Measurements from ENCODE around the gene TOR1AIP2. TPM values are rescaled to one million over a fixed set of nuclear protein-coding genes. Genes with fewer than 3 reads are reported as not detected.

Gene TOR1AIP2
- total and polyA plus RNA-seq, 2 donors (not counting 3 experiments of a cell fraction or from before 2014, with no cell fraction given) = 18.6 to 101 TPM

DNA sequence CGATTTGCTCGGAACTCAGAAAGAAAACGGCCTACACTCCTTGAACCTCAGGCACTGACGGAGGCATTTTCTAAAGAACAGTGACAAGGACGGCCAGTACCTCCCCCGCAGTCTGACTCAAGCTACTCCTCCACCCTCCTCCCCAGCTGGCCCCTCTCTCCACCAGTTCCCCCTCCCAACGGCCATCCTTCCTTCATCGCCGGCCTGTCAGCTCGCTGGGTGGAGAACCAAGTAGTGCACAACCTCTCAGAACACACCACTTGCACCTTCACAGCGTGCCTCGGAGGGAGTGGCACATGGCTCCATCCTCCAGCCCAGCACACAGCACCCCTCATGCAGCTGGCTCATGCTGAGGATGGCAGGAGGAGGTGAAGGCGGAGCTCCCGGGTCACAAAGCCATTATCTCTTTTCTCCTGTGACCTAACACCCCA, 58.8 kb downstream of the TOR1AIP2 start:
- FAIRE-seq = no peak
- no peak overlapping the region for H3K4me3 ChIP-seq (replicated peaks in 1 of 3; ENCODE audit: insufficient read depth in 1 of 3, low read depth in 1 of 3, low read length in 3 of 3)
- no peaks in the 10 kb centered on the region for H3K9me3 ChIP-seq (replicated peaks; ENCODE audit: control insufficient read depth, insufficient read depth, low read length)

More for the DNA sequence above, 58.8 kb downstream of the TOR1AIP2 start:
- H3K36me3 ChIP-seq (ENCODE audit: control insufficient read depth in 2 of 2, extremely low read depth in 1 of 2, insufficient read depth in 2 of 2, low read length in 2 of 2) = no peaks in the 10 kb centered on the region
- H4K20me1 ChIP-seq (replicated peaks; ENCODE audit: control insufficient read depth, extremely low read depth, insufficient read depth, low read length) = no peaks in the 10 kb centered on the region
- no peak overlapping the region for H2AFZ ChIP-seq (ENCODE audit: low read depth, low read length)
- TF ChIP-seq MYC (IDR thresholded peaks at IDR 0.05; ENCODE audit: low read depth, low read length) (no peak), EZH2 (IDR thresholded peaks at IDR 0.05; ENCODE audit: borderline replicate concordance, low read depth, low read length, severe bottlenecking) (no peak), JUN (IDR thresholded peaks at IDR 0.05; ENCODE audit: borderline replicate concordance, insufficient read depth, insufficient read length, low read depth) (no peak), POLR2AphosphoS5 (IDR thresholded peaks at IDR 0.05; ENCODE audit: insufficient read depth, low read depth, low read length) (no peak), FOS (IDR thresholded peaks at IDR 0.05; ENCODE audit: borderline replicate concordance, insufficient read depth, low read length) (no peak), POLR2A (IDR thresholded peaks at IDR 0.05; ENCODE audit: low read depth, low read length) (no peak), GATA2 (IDR thresholded peaks at IDR 0.05; ENCODE audit: insufficient read depth, insufficient read length, low read depth, low read length) (no peak)
- TF ChIP-seq, protein P1, sequence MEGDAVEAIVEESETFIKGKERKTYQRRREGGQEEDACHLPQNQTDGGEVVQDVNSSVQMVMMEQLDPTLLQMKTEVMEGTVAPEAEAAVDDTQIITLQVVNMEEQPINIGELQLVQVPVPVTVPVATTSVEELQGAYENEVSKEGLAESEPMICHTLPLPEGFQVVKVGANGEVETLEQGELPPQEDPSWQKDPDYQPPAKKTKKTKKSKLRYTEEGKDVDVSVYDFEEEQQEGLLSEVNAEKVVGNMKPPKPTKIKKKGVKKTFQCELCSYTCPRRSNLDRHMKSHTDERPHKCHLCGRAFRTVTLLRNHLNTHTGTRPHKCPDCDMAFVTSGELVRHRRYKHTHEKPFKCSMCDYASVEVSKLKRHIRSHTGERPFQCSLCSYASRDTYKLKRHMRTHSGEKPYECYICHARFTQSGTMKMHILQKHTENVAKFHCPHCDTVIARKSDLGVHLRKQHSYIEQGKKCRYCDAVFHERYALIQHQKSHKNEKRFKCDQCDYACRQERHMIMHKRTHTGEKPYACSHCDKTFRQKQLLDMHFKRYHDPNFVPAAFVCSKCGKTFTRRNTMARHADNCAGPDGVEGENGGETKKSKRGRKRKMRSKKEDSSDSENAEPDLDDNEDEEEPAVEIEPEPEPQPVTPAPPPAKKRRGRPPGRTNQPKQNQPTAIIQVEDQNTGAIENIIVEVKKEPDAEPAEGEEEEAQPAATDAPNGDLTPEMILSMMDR (IDR thresholded peaks at IDR 0.05; ENCODE audit: extremely low read depth in 1 of 2, insufficient read depth in 1 of 2, low read depth in 1 of 2, low read length in 2 of 2) = no peak
- TF ChIP-seq, protein P2, sequence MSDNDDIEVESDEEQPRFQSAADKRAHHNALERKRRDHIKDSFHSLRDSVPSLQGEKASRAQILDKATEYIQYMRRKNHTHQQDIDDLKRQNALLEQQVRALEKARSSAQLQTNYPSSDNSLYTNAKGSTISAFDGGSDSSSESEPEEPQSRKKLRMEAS (IDR thresholded peaks at IDR 0.05; ENCODE audit: insufficient read depth, insufficient read length) = no peak
- H3K9me1 ChIP-seq (replicated peaks; ENCODE audit: control insufficient read depth, extremely low read depth, insufficient read depth, low read length) = no peaks in the 10 kb centered on the region
- H3K27me3 ChIP-seq (ENCODE audit: control insufficient read depth in 2 of 2, insufficient read depth in 2 of 2, low read length in 2 of 2) = peaks cover 0 to 6% of the 10 kb centered on the region in 2 experiments
- no peaks in the 10 kb centered on the region for H3K79me2 ChIP-seq (ENCODE audit: control insufficient read depth, insufficient read depth, low read length)
- H3K9ac ChIP-seq (replicated peaks; ENCODE audit: extremely low read depth, insufficient read depth, low read length) = no peak overlapping the region
- H3K4me2 ChIP-seq (ENCODE audit: insufficient read depth, low read length) = no peak overlapping the region
- no TSS peak for BruUV-seq (replicated peaks)
- DNase-seq (ENCODE audit: low read depth, low spot score) = no peak
- CTCF ChIA-PET = interaction anchor here (1.5 to 20.1 kb wide), 4 partner anchors 9 to 350 kb away, joined by 4 to 1591 read pairs (median 20); no protein-coding TSS in a partner anchor
- H3K27ac ChIP-seq (ENCODE audit: insufficient read depth, low read depth, low read length) = no peak overlapping the region
- H3K4me1 ChIP-seq (ENCODE audit: control insufficient read depth, extremely low read depth, insufficient read depth, low read length) = peaks cover 20% of the 10 kb centered on the region
- dilution Hi-C loops (cut with MboI; ENCODE audit: extremely low pct_ligation_motif_present, low sequenced_read_pairs) (no loop called here), intact Hi-C loops (cut with micrococcal nuclease) (loop anchor here (10.0 kb wide), 1 partner anchor 224 kb away; the partner anchor contains the start of gene TDRD5)
- POLR2A ChIA-PET = no interaction called here

All from endothelial cell of umbilical vein (primary cell).